Right lobe of liver (tissue), 6 donors: ENCODE results near the gene SF3A1. TPM values are rescaled to one million over a fixed set of nuclear protein-coding genes. Genes with fewer than 3 reads are reported as not detected.

Experiments used
- ATAC-seq, 4 donors: fragments of 200-7000 bp; cut with Tn5 transposase; one replicate each; pipeline ENCODE4 v1.9.1; 2020; ENCODE audit warnings: mild to moderate bottlenecking in 4 of 4, moderate library complexity in 4 of 4
- DNase-seq, 3 donors: peaks; one replicate each; pipeline ENCODE4 v3.0.0-alpha.2; 2020
- H3K27ac ChIP-seq, 3 donors: fragments of 200-600 bp; one replicate each; pipeline ENCODE4 v1.8.0; 2022
- H3K27me3 ChIP-seq, 2 donors: fragments of 200-600 bp; one replicate each; pipeline ENCODE4 v1.8.0; 2022
- H3K36me3 ChIP-seq, 4 donors: fragments of 200-600 bp; sonication (generic) in 1 of 4; one replicate each; pipeline versions ENCODE4 v1.5.1 to v1.8.0; 2017 to 2022; ENCODE audit warnings: control low read depth in 1 of 4
- H3K4me1 ChIP-seq, 4 donors: fragments of 200-600 bp; sonication (generic) in 1 of 4; one replicate each; pipeline versions ENCODE4 v1.5.1 to v1.8.0; 2017 to 2022; ENCODE audit warnings: control low read depth in 1 of 4
- H3K4me3 ChIP-seq, 3 donors: fragments of 200-600 bp; one replicate each; pipeline ENCODE4 v1.8.0; 2022
- H3K9me3 ChIP-seq, 4 donors: fragments of 200-600 bp; sonication (generic) in 1 of 4; one replicate each; pipeline versions ENCODE4 v1.5.1 to v1.8.0; 2017 to 2022; ENCODE audit warnings: control low read depth in 1 of 4
- CTCF ChIP-seq, 4 donors: fragments of 200-600 bp in 3 of 4; fragments of 450-650 bp in 1 of 4; IDR thresholded peaks; one replicate each; pipeline versions ENCODE4 v1.5.1 to v1.8.0; 2016 to 2022; ENCODE audit warnings: antibody characterized with exemption in 4 of 4, mild to moderate bottlenecking in 2 of 4
- POLR2A ChIP-seq: fragments of 450-650 bp; IDR thresholded peaks from one replicate; pipeline ENCODE4 v1.6.1; 2017; ENCODE audit warnings: antibody characterized with exemption, mild to moderate bottlenecking
- WGBS: methylation state at CpG from one replicate; pipeline ENCODE4 v1.1.6; 2018; ENCODE audit warnings: low coverage, low lambda C conversion rate; ENCODE audit not compliant: insufficient coverage; ENCODE audit errors: missing lambda C conversion rate; 5-methylcytosine and 5-hydroxymethylcytosine counted together
- intact Hi-C, 2 donors: fragments of 100-400 bp; cut with DNase I; formaldehyde crosslinking; loops; one replicate each; pipeline versions ENCODE4 v1.11.2 to v1.14.1; 2022
- total RNA-seq, 6 experiments: library from RNA; depleted of rRNA in 2 of 6; stranded (reverse); fragments of >200 nt in 2 of 6; fragmentation: NEBNext Ultra II Directional in 3 of 6; extraction: Animal tissue kit (Norgen Biotek cat#: 25700) in 3 of 6; gene quantifications; one replicate each; pipeline versions ENCODE4 v1.1.0 to v1.2.4, GENCODE V29; 2016 to 2023
- donor health status: DM: no; HTN: yes; CAD: no.
- donor health status: DM: no; HTN: no; CAD: no.
- donor health status: DM: no; HTN: no; CAD: no.
- donor health status: DM: no; HTN: yes; CAD: no.
- donor health status: DM: no; HTN: yes; CAD: no.

Gene SF3A1
- total RNA-seq, 6 experiments from 2014 or later: 42.6 to 72.8 (median 66.5) TPM

GRCh38 chr22:30310881-30311771 lies 45.6 kb downstream of the SF3A1 start:
- peaks cover 2 to 73% (median 21%) of the 10 kb centered on the region in 4 donors for H3K4me1 ChIP-seq
- TF ChIP-seq POLR2A: no peak
- no peak for TF ChIP-seq CTCF (IDR thresholded peaks at IDR 0.05)
- DNase-seq: peak; percentile 81 to 91 (median 88)
- ATAC-seq: peak; percentile 85 to 93 (median 90)
- H3K36me3 ChIP-seq: no peaks in the 10 kb centered on the region
- no peaks in the 10 kb centered on the region for H3K9me3 ChIP-seq
- WGBS: 64% methylated on average over 2 of the region's 8 CpGs
- H3K27me3 ChIP-seq: no peaks in the 10 kb centered on the region
- H3K27ac ChIP-seq: peak overlapping the region; percentile 29 to 82 (median 47)
- intact Hi-C loops: no loop called here
- H3K4me3 ChIP-seq: no peak overlapping the region

GRCh38 chr22:30309951-30310741 lies 46.5 kb downstream of the SF3A1 start:
- WGBS: 24% methylated on average over 6 of the region's 7 CpGs
- H3K36me3 ChIP-seq: no peaks in the 10 kb centered on the region
- peaks cover 2 to 74% (median 19%) of the 10 kb centered on the region in 4 donors for H3K4me1 ChIP-seq
- no peak for DNase-seq
- no peak for TF ChIP-seq POLR2A
- no peak for TF ChIP-seq CTCF (IDR thresholded peaks at IDR 0.05)
- H3K27ac ChIP-seq: peak overlapping the region; percentile 29 to 82 (median 47)
- no peaks in the 10 kb centered on the region for H3K9me3 ChIP-seq
- peak; percentile 39 to 60 (median 56) for ATAC-seq
- H3K27me3 ChIP-seq: no peaks in the 10 kb centered on the region
- no peak overlapping the region for H3K4me3 ChIP-seq
- intact Hi-C loops: no loop called here

- no peak for TF ChIP-seq POLR2A
- no peak for TF ChIP-seq CTCF (IDR thresholded peaks at IDR 0.05)
- WGBS: 67% methylated on average over 3 of the region's 5 CpGs
- H3K27ac ChIP-seq: no peak overlapping the region
Measured at GRCh38 chr22:30308518-30309230, 48.0 kb downstream of the SF3A1 start.

GRCh38 chr22:30308093-30308492 lies 48.6 kb downstream of the SF3A1 start:
- 82% methylated on average over 2 of the region's 2 CpGs for WGBS
- Histone ChIP-seq H3K36me3 (peaks cover 0 to 7% (median 0%) of the 10 kb centered on the region in 4 donors), H3K27ac (no peak overlapping the region), H3K27me3 (no peaks in the 10 kb centered on the region), H3K4me3 (no peak overlapping the region), H3K9me3 (no peaks in the 10 kb centered on the region), H3K4me1 (peaks cover 2 to 83% (median 19%) of the 10 kb centered on the region in 4 donors)
- no peak for TF ChIP-seq POLR2A
- TF ChIP-seq CTCF (IDR thresholded peaks at IDR 0.05): no peak
- ATAC-seq: no peak
- DNase-seq: no peak
- intact Hi-C loops: no loop called here

More at GRCh38 chr22:30308518-30309230, 48.0 kb downstream of the SF3A1 start:
- Histone ChIP-seq H3K9me3 (no peaks in the 10 kb centered on the region), H3K36me3 (peaks cover 0 to 2% (median 0%) of the 10 kb centered on the region in 4 donors), H3K27me3 (no peaks in the 10 kb centered on the region), H3K4me1 (peaks cover 2 to 84% (median 19%) of the 10 kb centered on the region in 4 donors), H3K4me3 (no peak overlapping the region)
- ATAC-seq (no peak), DNase-seq (no peak)
- intact Hi-C loops: no loop called here
